PFSK-1 (cell line): ENCODE data around the gene MIGA1.

Experiments used
- FOXP2 ChIP-seq: optimal IDR thresholded peaks from 2 replicates; pipeline ENCODE3; 2011; ENCODE audit warnings: borderline replicate concordance, control low read depth, inconsistent platforms; ENCODE audit not compliant: insufficient read depth; ENCODE audit errors: extremely low read length, extremely low read depth
- POLR2AphosphoS5 ChIP-seq: IDR thresholded peaks from 2 replicates; pipeline ENCODE4 v1.6.1; 2012; ENCODE audit warnings: low read depth, mild to moderate bottlenecking, control low read depth, low read length, moderate library complexity
- SIN3A ChIP-seq: IDR thresholded peaks from 2 replicates; pipeline ENCODE4 v1.6.1; 2012; ENCODE audit warnings: mild to moderate bottlenecking, low read length, moderate library complexity, borderline replicate concordance; ENCODE audit not compliant: insufficient read depth
- TAF1 ChIP-seq: IDR thresholded peaks from 2 replicates; pipeline ENCODE4 v1.6.1; 2012; ENCODE audit warnings: low read length, control low read depth, borderline replicate concordance; ENCODE audit not compliant: insufficient read depth
- TF ChIP-seq, protein P1 (sequence below), 2 experiments: IDR thresholded peaks; 2 replicates each; pipeline versions ENCODE4 v1.6.1 to v1.8.0; 2011 to 2012; ENCODE audit warnings: low read depth in 2 of 2, low read length in 2 of 2, control low read depth in 1 of 2, inconsistent platforms in 1 of 2, mild to moderate bottlenecking in 1 of 2, moderate library complexity in 1 of 2; ENCODE audit not compliant: insufficient read depth in 1 of 2

The MIGA1 gene

DNA sequence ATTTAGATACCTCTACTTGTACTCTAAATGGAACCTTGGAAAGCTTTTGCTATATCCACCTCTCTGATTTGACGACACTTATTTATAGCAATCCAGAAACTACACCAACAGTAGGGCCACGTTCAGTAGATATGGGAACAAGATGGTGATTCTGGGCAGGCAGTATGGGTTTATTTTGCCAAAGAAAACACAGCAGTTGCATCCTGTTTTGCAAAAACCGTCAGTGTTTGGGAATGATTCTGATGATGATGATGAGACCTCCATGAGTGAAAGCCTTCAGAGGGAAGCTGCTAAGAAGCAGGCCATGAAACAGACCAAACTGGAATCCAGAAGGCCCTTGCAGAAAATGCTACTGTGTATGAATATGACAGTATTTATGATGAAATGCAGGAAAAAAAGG is 67.5 kb downstream of the MIGA1 start:
- no peak for TF ChIP-seq FOXP2
- no peak for TF ChIP-seq SIN3A
- TF ChIP-seq POLR2AphosphoS5, result no peak
- TF ChIP-seq, protein P1, sequence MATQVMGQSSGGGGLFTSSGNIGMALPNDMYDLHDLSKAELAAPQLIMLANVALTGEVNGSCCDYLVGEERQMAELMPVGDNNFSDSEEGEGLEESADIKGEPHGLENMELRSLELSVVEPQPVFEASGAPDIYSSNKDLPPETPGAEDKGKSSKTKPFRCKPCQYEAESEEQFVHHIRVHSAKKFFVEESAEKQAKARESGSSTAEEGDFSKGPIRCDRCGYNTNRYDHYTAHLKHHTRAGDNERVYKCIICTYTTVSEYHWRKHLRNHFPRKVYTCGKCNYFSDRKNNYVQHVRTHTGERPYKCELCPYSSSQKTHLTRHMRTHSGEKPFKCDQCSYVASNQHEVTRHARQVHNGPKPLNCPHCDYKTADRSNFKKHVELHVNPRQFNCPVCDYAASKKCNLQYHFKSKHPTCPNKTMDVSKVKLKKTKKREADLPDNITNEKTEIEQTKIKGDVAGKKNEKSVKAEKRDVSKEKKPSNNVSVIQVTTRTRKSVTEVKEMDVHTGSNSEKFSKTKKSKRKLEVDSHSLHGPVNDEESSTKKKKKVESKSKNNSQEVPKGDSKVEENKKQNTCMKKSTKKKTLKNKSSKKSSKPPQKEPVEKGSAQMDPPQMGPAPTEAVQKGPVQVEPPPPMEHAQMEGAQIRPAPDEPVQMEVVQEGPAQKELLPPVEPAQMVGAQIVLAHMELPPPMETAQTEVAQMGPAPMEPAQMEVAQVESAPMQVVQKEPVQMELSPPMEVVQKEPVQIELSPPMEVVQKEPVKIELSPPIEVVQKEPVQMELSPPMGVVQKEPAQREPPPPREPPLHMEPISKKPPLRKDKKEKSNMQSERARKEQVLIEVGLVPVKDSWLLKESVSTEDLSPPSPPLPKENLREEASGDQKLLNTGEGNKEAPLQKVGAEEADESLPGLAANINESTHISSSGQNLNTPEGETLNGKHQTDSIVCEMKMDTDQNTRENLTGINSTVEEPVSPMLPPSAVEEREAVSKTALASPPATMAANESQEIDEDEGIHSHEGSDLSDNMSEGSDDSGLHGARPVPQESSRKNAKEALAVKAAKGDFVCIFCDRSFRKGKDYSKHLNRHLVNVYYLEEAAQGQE (IDR thresholded peaks at IDR 0.05; ENCODE audit: insufficient read depth in 1 of 2, low read depth in 2 of 2, low read length in 2 of 2), result no peak
- no peak for TF ChIP-seq TAF1

DNA sequence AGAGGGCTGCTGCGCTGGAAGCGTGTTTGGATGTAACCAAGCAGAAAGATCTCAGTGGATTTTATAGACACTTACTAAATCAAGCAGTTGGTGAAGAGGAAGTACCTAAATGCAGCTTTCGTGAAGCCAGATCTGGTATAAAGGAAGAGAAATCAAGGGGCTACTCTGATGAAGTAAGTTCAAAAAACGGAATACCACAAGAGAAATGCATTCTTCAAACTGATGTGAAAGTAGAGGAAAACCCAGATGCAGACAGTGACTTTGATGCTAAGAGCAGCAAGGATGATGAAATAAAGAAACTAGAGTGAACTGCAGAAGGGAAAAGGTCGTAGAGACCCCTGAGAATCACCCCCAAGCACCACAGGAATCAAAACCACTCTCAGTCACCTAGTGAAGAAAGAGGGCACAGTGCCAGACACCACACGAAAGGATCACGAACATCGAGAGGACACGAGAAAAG is 68.2 kb downstream of the MIGA1 start:
- TF ChIP-seq, protein P1 (IDR thresholded peaks at IDR 0.05; ENCODE audit: insufficient read depth in 1 of 2, low read depth in 2 of 2, low read length in 2 of 2), result no peak
- TF ChIP-seq POLR2AphosphoS5, result no peak
- no peak for TF ChIP-seq TAF1
- TF ChIP-seq FOXP2, result no peak
- no peak for TF ChIP-seq SIN3A

DNA sequence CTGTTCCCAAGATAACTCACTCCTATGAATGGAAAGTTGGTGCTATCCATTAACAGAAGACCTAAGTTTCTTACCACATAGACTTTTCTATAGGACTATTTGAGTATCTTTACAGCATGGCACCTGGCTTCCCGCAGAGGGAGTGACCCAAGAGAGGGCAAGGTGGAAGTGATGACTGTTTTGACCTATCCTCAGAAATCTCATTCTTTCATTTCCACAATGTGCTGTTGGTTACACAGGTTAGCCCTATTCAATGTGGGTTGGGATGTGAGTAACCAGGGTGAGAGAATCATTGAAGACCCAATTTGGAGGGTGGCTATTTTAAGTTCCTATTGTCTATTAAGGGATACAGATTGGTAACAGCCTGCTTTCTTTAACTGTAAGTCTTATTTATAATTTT is 70.6 kb downstream of the MIGA1 start:
- TF ChIP-seq, protein P1 (IDR thresholded peaks at IDR 0.05; ENCODE audit: insufficient read depth in 1 of 2, low read depth in 2 of 2, low read length in 2 of 2), result no peak
- no peak for TF ChIP-seq POLR2AphosphoS5
- no peak for TF ChIP-seq FOXP2
- no peak for TF ChIP-seq TAF1
- no peak for TF ChIP-seq SIN3A

- TF ChIP-seq POLR2AphosphoS5, result no peak
- no peak for TF ChIP-seq TAF1
- TF ChIP-seq, protein P1 (IDR thresholded peaks at IDR 0.05; ENCODE audit: insufficient read depth in 1 of 2, low read depth in 2 of 2, low read length in 2 of 2), result no peak
- no peak for TF ChIP-seq FOXP2
- TF ChIP-seq SIN3A, result no peak
Observed at GRCh38 chr1:77857552-77857951, 78.1 kb downstream of the MIGA1 start.

DNA sequence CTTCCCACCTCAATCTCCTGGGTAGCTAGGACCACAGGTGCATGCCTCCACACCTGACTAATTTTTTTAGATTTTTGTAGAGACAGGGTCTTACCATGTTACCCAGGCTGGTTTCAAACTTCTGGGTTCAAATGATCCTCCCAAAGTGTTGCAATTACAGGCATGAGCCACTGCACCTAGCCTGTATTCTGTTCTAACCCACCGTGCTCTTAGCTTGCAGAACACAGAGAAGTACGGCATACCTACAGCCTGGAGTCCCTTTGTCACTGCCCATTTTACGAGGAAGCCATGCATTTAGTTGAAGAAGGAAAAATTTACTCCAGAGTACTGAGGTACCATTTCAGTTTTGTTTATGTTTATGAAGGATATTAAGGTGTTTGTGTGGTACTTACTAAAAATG is 79.3 kb downstream of the MIGA1 start:
- TF ChIP-seq, protein P1 (IDR thresholded peaks at IDR 0.05; ENCODE audit: insufficient read depth in 1 of 2, low read depth in 2 of 2, low read length in 2 of 2), result no peak
- TF ChIP-seq POLR2AphosphoS5 (no peak), SIN3A (no peak), TAF1 (no peak), FOXP2 (no peak)
